Measurements from ENCODE around the gene PANX2. TPM values are rescaled to one million over a fixed set of nuclear protein-coding genes. Genes with fewer than 3 reads are reported as not detected.

PANX2 gene
- total and polyA plus RNA-seq, 2 experiments from 2014 or later: 2.8 to 5.1 TPM

DNA sequence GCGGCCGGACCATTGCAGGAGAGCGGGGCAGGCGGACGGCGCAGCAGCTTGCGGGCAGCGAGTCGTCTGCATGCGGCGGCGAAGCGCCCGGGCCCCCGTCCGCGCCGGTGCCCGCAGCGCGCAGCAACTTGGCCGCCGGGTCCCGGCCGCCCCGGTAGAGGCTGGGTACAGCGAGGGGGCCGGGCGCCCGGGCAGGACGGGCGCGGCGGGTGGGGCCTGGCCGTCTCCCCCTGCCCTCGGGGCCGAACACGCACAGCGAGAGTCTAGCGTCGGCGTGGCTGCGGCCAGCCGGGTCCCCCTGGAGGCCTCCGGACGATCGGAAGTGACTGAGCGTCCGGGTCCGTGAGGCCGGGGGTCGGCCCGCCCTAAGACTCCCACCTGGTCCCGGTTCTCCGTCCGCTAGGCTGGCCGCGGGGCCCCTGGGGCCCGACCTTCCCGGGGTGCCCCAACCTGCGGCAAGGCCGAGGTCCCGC, 14.4 kb downstream of the PANX2 start (continued):
- TF ChIP-seq ZNF462 (CRISPR knock-in tag; IDR thresholded peaks at IDR 0.05): no peak

DNA sequence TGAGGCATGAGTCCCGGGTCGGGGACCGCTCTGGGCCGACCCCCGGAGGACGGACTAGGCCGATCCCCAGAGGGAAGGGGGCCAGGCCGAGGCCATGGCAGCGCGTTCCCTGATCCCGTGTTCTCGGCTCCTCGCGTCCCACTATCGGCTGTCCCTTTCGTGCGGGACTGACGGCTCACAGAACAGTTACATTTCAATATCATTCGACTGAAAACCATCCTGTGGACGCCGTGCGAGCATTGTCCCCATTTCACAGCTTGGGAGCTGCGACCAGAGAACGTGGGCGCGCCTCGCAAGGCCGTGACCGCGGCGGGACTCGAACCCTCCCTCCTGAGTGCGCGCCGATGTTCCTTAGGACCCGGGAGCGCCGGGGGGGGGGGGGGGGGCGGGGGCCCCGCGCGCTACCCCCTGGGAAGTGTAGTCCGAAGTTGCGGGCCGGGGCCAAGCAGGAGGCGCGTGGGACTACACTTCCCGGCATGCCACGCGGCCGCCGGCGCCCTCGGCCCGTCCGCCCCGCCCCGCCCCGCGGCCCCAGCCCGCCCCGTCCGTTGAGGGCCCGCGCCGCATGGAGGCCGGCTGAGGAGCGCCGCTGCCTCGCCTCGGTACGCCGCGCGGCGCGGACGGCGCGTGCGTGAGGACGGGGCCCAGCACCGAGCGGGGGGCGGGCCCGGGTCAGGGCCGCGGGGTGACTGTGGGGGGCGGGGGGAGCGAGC, 15.0 kb downstream of the PANX2 start, which contains the start of gene TRABD:
TSS of gene TRABD (plus strand) at position 539 of the 713 bp plus-strand sequence. CDS start 7,148 bp downstream, outside the sequence.
- H3K27ac Mint-ChIP-seq: no peak within 1 kb of the TSS
- no peaks in the 10 kb centered on the region for H3K9me2 ChIP-seq (ENCODE audit: insufficient read depth)
- 0 out of 2 replicates have a peak, but pooled peaks cover 10% of the 10 kb centered on the region for H3K27me3 ChIP-seq (ENCODE audit: insufficient read depth)
- DNase-seq (ENCODE audit: low spot score): peak; percentile 92
- H3K4me2 ChIP-seq: peak within 1 kb of the TSS; percentile 89
- no peak within 1 kb of the TSS for H3K27ac ChIP-seq (ENCODE audit: low read depth)
- H3K4me1 Mint-ChIP-seq: peaks cover 16% of the 10 kb centered on the region
- peaks cover 5% of the 10 kb centered on the region; the same call in 1 of the 2 replicates for H4K20me1 ChIP-seq (replicated peaks; ENCODE audit: insufficient read depth)
- no peaks in the 10 kb centered on the region for H3K36me3 ChIP-seq (ENCODE audit: insufficient read depth)
- peak within 1 kb of the TSS; percentile 96 for H2AFZ ChIP-seq
- peak within 1 kb of the TSS; percentile 73 for H3K4me3 ChIP-seq
- no peaks in the 10 kb centered on the region for H3K36me3 Mint-ChIP-seq (ENCODE audit: low read depth)
- H3K79me2 ChIP-seq (replicated peaks; ENCODE audit: insufficient read depth): peaks cover 24% of the 10 kb centered on the region
- peak; percentile 32 for ATAC-seq
- H3K27me3 Mint-ChIP-seq (ENCODE audit: insufficient read depth, low read depth, poor library complexity): peaks cover 18% of the 10 kb centered on the region
- H3K9me3 Mint-ChIP-seq: no peaks in the 10 kb centered on the region
- H3K4me3 Mint-ChIP-seq: peak within 1 kb of the TSS; percentile 92
- H3F3A ChIP-seq (replicated peaks; ENCODE audit: low read depth): no peaks in the 10 kb centered on the region
- H3K4me1 ChIP-seq (ENCODE audit: insufficient read depth): peaks cover 13% of the 10 kb centered on the region
- no peak for TF ChIP-seq EZH2 (IDR thresholded peaks at IDR 0.05; ENCODE audit: low read depth, unreplicated experiment)
- no peak for TF ChIP-seq ZNF462 (CRISPR knock-in tag; IDR thresholded peaks at IDR 0.05)
- TF ChIP-seq, protein P1, sequence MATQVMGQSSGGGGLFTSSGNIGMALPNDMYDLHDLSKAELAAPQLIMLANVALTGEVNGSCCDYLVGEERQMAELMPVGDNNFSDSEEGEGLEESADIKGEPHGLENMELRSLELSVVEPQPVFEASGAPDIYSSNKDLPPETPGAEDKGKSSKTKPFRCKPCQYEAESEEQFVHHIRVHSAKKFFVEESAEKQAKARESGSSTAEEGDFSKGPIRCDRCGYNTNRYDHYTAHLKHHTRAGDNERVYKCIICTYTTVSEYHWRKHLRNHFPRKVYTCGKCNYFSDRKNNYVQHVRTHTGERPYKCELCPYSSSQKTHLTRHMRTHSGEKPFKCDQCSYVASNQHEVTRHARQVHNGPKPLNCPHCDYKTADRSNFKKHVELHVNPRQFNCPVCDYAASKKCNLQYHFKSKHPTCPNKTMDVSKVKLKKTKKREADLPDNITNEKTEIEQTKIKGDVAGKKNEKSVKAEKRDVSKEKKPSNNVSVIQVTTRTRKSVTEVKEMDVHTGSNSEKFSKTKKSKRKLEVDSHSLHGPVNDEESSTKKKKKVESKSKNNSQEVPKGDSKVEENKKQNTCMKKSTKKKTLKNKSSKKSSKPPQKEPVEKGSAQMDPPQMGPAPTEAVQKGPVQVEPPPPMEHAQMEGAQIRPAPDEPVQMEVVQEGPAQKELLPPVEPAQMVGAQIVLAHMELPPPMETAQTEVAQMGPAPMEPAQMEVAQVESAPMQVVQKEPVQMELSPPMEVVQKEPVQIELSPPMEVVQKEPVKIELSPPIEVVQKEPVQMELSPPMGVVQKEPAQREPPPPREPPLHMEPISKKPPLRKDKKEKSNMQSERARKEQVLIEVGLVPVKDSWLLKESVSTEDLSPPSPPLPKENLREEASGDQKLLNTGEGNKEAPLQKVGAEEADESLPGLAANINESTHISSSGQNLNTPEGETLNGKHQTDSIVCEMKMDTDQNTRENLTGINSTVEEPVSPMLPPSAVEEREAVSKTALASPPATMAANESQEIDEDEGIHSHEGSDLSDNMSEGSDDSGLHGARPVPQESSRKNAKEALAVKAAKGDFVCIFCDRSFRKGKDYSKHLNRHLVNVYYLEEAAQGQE (IDR thresholded peaks at IDR 0.05; ENCODE audit: unreplicated experiment): no peak
